SK-N-SH (cell line): ENCODE measurements around the gene TMEM72. TPM values are rescaled to one million over a fixed set of nuclear protein-coding genes. Genes with fewer than 3 reads are reported as not detected.

Experiments used
- CTCF ChIA-PET: fragments of 300-600, 350-600 bp; formaldehyde crosslinking; extraction: SDS; loops from one replicate; lab custom pipeline; 2021; lab: Yijun Ruan, JAX
- POLR2A ChIA-PET: fragments of 350-600 bp; sonication (Branson Sonifier 250); formaldehyde crosslinking; extraction: SDS; loops from one replicate; lab custom pipeline; 2020; ENCODE audit warnings: antibody characterized with exemption, inconsistent platforms; lab: Yijun Ruan, JAX
- DNase-seq: peaks from one replicate; pipeline ENCODE4 v3.0.0; 2012
- H2AFZ ChIP-seq: fragments of 200-600 bp; sonication (generic); 2 replicates; pipeline ENCODE4 v1.8.1; 2016; ENCODE audit warnings: antibody characterized with exemption, mild to moderate bottlenecking, low read depth
- H3F3A ChIP-seq: fragments of 200-600 bp; sonication (generic); replicated peaks from 2 replicates; pipeline ENCODE3; 2016; ENCODE audit warnings: antibody characterized with exemption, mild to moderate bottlenecking; ENCODE audit not compliant: insufficient read depth
- H3K27ac ChIP-seq, 2 experiments: fragments of 200-500 bp in 1 of 2; fragments of 200-600 bp in 1 of 2; sonication (Bioruptor generic) in 1 of 2; sonication (generic), shearing (Covaris generic) in 1 of 2; 2 replicates each; pipeline versions ENCODE4 v1.5.1 to v1.6.1; 2014 to 2016; ENCODE audit warnings: low read depth in 2 of 2, inconsistent platforms in 1 of 2, low read length in 1 of 2, mild to moderate bottlenecking in 1 of 2, mixed read lengths in 1 of 2
- H3K27me3 ChIP-seq: fragments of 200-600 bp; sonication (generic), shearing (Covaris generic); 2 replicates; pipeline ENCODE4 v1.6.1; 2016; ENCODE audit warnings: mixed run types; ENCODE audit not compliant: insufficient read depth
- H3K36me3 ChIP-seq, 2 experiments: fragments of 200-500 bp in 1 of 2; fragments of 200-600 bp in 1 of 2; sonication (Bioruptor generic) in 1 of 2; sonication (generic) in 1 of 2; replicated peaks in 1 of 2; 2 replicates each; pipeline versions ENCODE3 to v1.5.1; 2014 to 2016; ENCODE audit warnings: low read length in 1 of 2, mild to moderate bottlenecking in 1 of 2; ENCODE audit not compliant: insufficient read depth in 2 of 2, control insufficient read depth in 1 of 2
- H3K4me1 ChIP-seq, 2 experiments: fragments of 200-500 bp in 1 of 2; fragments of 200-600 bp in 1 of 2; sonication (Bioruptor generic) in 1 of 2; sonication (generic), shearing (Covaris generic) in 1 of 2; 2 replicates each; pipeline versions ENCODE4 v1.5.1 to v1.6.1; 2014 to 2016; ENCODE audit warnings: low read depth in 1 of 2, low read length in 1 of 2, mixed run types in 1 of 2; ENCODE audit not compliant: insufficient read depth in 2 of 2, control insufficient read depth in 1 of 2
- H3K4me2 ChIP-seq: fragments of 200-600 bp; sonication (generic), shearing (Covaris generic); 2 replicates; pipeline ENCODE4 v1.6.1; 2017; ENCODE audit warnings: mixed run types
- H3K4me3 ChIP-seq, 2 experiments: fragments of 200-500 bp in 1 of 2; fragments of 200-600 bp in 1 of 2; sonication (Bioruptor generic) in 1 of 2; sonication (generic), shearing (Covaris generic) in 1 of 2; 2 replicates each; pipeline versions ENCODE4 v1.5.1 to v1.8.1; 2014 to 2016; ENCODE audit warnings: low read depth in 2 of 2, inconsistent platforms in 1 of 2, low read length in 1 of 2, mild to moderate bottlenecking in 1 of 2, mixed read lengths in 1 of 2, moderate library complexity in 1 of 2
- H3K79me2 ChIP-seq: fragments of 200-600 bp; sonication (generic); 2 replicates; pipeline ENCODE4 v1.8.1; 2017; ENCODE audit warnings: mild to moderate bottlenecking; ENCODE audit not compliant: insufficient read depth
- H3K9ac ChIP-seq: fragments of 200-600 bp; sonication (generic); 2 replicates; pipeline ENCODE4 v1.6.1; 2017; ENCODE audit warnings: mixed run types
- H3K9me2 ChIP-seq: fragments of 200-600 bp; sonication (generic); 2 replicates; pipeline ENCODE4 v1.6.1; 2017; ENCODE audit warnings: mixed run types
- H3K9me3 ChIP-seq: fragments of 200-600 bp; sonication (generic); 2 replicates; pipeline ENCODE4 v1.6.1; 2017; ENCODE audit warnings: mixed run types, mild to moderate bottlenecking, moderate library complexity
- H4K20me1 ChIP-seq: fragments of 200-600 bp; sonication (generic); 2 replicates; pipeline ENCODE4 v1.6.1; 2017; ENCODE audit warnings: mild to moderate bottlenecking, mixed run types; ENCODE audit not compliant: insufficient read depth
- EP300 ChIP-seq, 2 experiments: IDR thresholded peaks; 2 replicates each; pipeline versions ENCODE4 v1.4.0 to v1.6.1; 2012; ENCODE audit warnings: borderline replicate concordance in 1 of 2, low read depth in 1 of 2, low read length in 1 of 2
- EZH2phosphoT487 ChIP-seq: fragments of 200-600 bp; sonication (generic); IDR thresholded peaks from 2 replicates; pipeline ENCODE4 v1.6.1; 2017; ENCODE audit warnings: low read depth, mixed run types, mild to moderate bottlenecking, antibody characterized with exemption, moderate library complexity, borderline replicate concordance
- FOXM1 ChIP-seq: IDR thresholded peaks from 2 replicates; pipeline ENCODE4 v1.4.0; 2012; ENCODE audit warnings: low read depth, mild to moderate bottlenecking
- GABPA ChIP-seq: IDR thresholded peaks from 2 replicates; pipeline ENCODE4 v1.4.0; 2012; ENCODE audit warnings: low read depth, mild to moderate bottlenecking
- MAX ChIP-seq: IDR thresholded peaks from 2 replicates; pipeline ENCODE4 v1.4.0; 2012; ENCODE audit warnings: low read depth
- MEF2A ChIP-seq: IDR thresholded peaks from 2 replicates; pipeline ENCODE4 v1.4.0; 2012; ENCODE audit warnings: low read depth, borderline replicate concordance
- PBX3 ChIP-seq: IDR thresholded peaks from 2 replicates; pipeline ENCODE4; 2012
- RFX5 ChIP-seq: IDR thresholded peaks from 2 replicates; pipeline ENCODE4 v1.6.1; 2012; ENCODE audit warnings: mild to moderate bottlenecking, improper control_type of control experiment, low read length
- RXRA ChIP-seq: IDR thresholded peaks from 2 replicates; pipeline ENCODE4 v1.4.0; 2012; ENCODE audit warnings: low read depth, mild to moderate bottlenecking, borderline replicate concordance
- SMC3 ChIP-seq: IDR thresholded peaks from 2 replicates; pipeline ENCODE4 v1.6.1; 2012; ENCODE audit warnings: low read depth, low read length, improper control_type of control experiment
- TCF12 ChIP-seq: IDR thresholded peaks from 2 replicates; pipeline ENCODE4 v1.4.0; 2012
- USF1 ChIP-seq: IDR thresholded peaks from 2 replicates; pipeline ENCODE4 v1.4.0; 2012; ENCODE audit warnings: low read depth, borderline replicate concordance
- YY1 ChIP-seq: IDR thresholded peaks from 2 replicates; pipeline ENCODE4 v1.4.0; 2012; ENCODE audit warnings: low read depth, mild to moderate bottlenecking
- WGBS: methylation state at CpG from one replicate; pipeline ENCODE4 v1.1.6; 2017; ENCODE audit warnings: low lambda C conversion rate; 5-methylcytosine and 5-hydroxymethylcytosine counted together
- polyA plus RNA-seq, 3 experiments: library from polyadenylated mRNA; depleted of rRNA; stranded (reverse); fragments of >200 nt; gene quantifications; 2 replicates each; pipeline ENCODE4 v1.2.3, GENCODE V29; 2012

The TMEM72 gene
- polyA plus RNA-seq, 1 of the 3 experiments (the other 2 are of a cell fraction), result not detected

GRCh38 chr10:44893604-44894468 is 17.3 kb upstream of the TMEM72 start:
- Histone ChIP-seq H3K9me3 (no peaks in the 10 kb centered on the region), H4K20me1 (no peaks in the 10 kb centered on the region), H3K4me1 (no peaks in the 10 kb centered on the region), H3K36me3 (no peaks in the 10 kb centered on the region), H3K4me3 (no peak overlapping the region), H3K79me2 (no peaks in the 10 kb centered on the region), H3K9ac (no peak overlapping the region), H3K4me2 (no peak overlapping the region), H3K9me2 (no peaks in the 10 kb centered on the region), H3F3A (no peaks in the 10 kb centered on the region), H3K27me3 (peaks cover 25% of the 10 kb centered on the region; the same call in 1 of the 2 replicates), H2AFZ (no peak overlapping the region), H3K27ac (no peak overlapping the region)
- ChIA-PET POLR2A (no interaction called here), CTCF (interaction anchor here (1.1 kb wide), 1 partner anchor 39 kb away, joined by 3 read pairs; no protein-coding TSS in a partner anchor)
- 26% methylated on average over 5 of the region's 5 CpGs for WGBS
- TF ChIP-seq RXRA, result no peak
- no peak for TF ChIP-seq TCF12
- no peak for DNase-seq

- WGBS, result 10% methylated on average over 4 of the region's 4 CpGs
- Histone ChIP-seq H3K4me1 (no peaks in the 10 kb centered on the region), H3K9me2 (no peaks in the 10 kb centered on the region), H3K9me3 (no peaks in the 10 kb centered on the region), H3K36me3 (no peaks in the 10 kb centered on the region), H3K79me2 (no peaks in the 10 kb centered on the region), H3K27me3 (peaks cover 32% of the 10 kb centered on the region; the same call in 1 of the 2 replicates), H3F3A (no peaks in the 10 kb centered on the region), H3K9ac (no peak overlapping the region), H3K4me3 (no peak overlapping the region), H4K20me1 (no peaks in the 10 kb centered on the region), H3K4me2 (no peak overlapping the region), H3K27ac (no peak overlapping the region), H2AFZ (no peak overlapping the region)
- ChIA-PET CTCF (interaction anchor here (1.1 kb wide), 1 partner anchor 38 kb away, joined by 3 read pairs; no protein-coding TSS in a partner anchor), POLR2A (no interaction called here)
- DNase-seq, result no peak
- TF ChIP-seq MEF2A, result no peak
- TF ChIP-seq YY1, result no peak
- TF ChIP-seq MAX, result no peak
- no peak for TF ChIP-seq GABPA
- no peak for TF ChIP-seq RFX5
- no peak for TF ChIP-seq FOXM1
- no peak for TF ChIP-seq EZH2phosphoT487
- TF ChIP-seq SMC3, result no peak
- no peak for TF ChIP-seq PBX3
- no peak for TF ChIP-seq EP300 (IDR thresholded peaks at IDR 0.05; ENCODE audit: borderline replicate concordance in 1 of 2, low read depth in 1 of 2, low read length in 1 of 2)
- TF ChIP-seq USF1, result no peak
Measured at GRCh38 chr10:44894691-44895090, 16.4 kb upstream of the TMEM72 start.
